ENCODE results near the gene CEACAM4. TPM values are rescaled to one million over a fixed set of nuclear protein-coding genes. Genes with fewer than 3 reads are reported as not detected.

The CEACAM4 gene
- total RNA-seq, 1 donor from 2014 or later = not detected

DNA sequence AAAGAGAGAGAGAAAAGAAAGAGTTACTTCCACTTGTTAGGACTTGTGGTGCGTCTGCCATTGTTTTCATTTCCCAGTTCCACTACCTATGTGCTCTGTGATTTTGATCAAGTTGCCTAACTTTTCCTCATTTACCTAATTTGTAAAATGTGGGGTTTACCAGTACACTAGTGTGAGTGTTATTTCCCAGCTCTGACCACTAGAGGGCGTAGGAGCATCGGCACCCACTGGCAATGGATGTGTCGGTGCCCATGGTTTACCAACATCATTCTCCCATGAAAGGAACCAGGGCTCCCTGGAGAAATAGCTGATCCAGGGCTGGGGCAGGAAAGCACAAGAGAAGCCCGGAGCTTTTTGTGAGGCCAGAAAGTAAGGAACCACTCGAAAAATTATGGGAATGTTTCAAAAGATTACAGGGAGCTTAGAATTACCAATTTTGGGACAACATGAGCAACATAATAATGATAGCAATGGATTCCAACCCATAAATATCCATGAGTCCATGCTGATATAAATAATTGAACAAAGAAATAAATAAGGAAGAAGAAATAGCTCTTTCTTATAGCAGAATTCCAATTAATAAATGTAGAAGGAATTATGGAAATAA, 15.1 kb upstream of the CEACAM4 start:
- TF ChIP-seq, protein P1, sequence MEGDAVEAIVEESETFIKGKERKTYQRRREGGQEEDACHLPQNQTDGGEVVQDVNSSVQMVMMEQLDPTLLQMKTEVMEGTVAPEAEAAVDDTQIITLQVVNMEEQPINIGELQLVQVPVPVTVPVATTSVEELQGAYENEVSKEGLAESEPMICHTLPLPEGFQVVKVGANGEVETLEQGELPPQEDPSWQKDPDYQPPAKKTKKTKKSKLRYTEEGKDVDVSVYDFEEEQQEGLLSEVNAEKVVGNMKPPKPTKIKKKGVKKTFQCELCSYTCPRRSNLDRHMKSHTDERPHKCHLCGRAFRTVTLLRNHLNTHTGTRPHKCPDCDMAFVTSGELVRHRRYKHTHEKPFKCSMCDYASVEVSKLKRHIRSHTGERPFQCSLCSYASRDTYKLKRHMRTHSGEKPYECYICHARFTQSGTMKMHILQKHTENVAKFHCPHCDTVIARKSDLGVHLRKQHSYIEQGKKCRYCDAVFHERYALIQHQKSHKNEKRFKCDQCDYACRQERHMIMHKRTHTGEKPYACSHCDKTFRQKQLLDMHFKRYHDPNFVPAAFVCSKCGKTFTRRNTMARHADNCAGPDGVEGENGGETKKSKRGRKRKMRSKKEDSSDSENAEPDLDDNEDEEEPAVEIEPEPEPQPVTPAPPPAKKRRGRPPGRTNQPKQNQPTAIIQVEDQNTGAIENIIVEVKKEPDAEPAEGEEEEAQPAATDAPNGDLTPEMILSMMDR (IDR thresholded peaks at IDR 0.05; ENCODE audit: partially characterized antibody, unreplicated experiment) = peak; percentile 98
- DNase-seq = peak; percentile 76
- H3K9me3 Mint-ChIP-seq (ENCODE audit: unreplicated experiment) = no peaks in the 10 kb centered on the region
- no peaks in the 10 kb centered on the region for H3K36me3 Mint-ChIP-seq (ENCODE audit: unreplicated experiment)
- no peak overlapping the region for H3K4me3 Mint-ChIP-seq (ENCODE audit: unreplicated experiment)
- no peak overlapping the region for H3K27ac Mint-ChIP-seq (ENCODE audit: unreplicated experiment)
- no peaks in the 10 kb centered on the region for H3K27me3 Mint-ChIP-seq (ENCODE audit: unreplicated experiment)
- no peaks in the 10 kb centered on the region for H3K4me1 Mint-ChIP-seq (ENCODE audit: low read depth, unreplicated experiment)

DNA sequence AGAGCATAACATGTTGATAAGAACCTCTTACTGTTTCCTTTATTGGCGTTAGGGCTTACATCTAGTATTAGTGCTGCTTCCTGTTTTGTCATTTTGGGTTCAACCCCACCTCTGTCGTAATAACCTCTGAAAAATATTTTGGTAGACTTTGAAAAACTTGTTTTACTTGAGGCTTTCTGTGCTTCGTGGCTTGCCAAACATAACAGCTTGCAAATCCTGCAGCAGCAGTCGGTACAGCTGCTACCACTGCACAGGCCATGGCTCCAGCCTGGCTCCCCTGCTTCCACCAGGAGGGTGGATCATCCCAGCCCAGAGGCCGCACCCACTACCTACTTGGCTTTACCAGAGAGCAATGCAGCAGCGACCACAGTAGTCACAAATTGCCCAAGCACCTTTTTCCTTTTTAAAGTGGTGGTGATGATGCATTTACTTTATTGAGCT, 11.8 kb upstream of the CEACAM4 start:
- DNase-seq = no peak
- Mint-ChIP-seq H3K4me1 (ENCODE audit: low read depth, unreplicated experiment) (no peaks in the 10 kb centered on the region), H3K27ac (ENCODE audit: unreplicated experiment) (no peak overlapping the region), H3K36me3 (ENCODE audit: unreplicated experiment) (no peaks in the 10 kb centered on the region), H3K9me3 (ENCODE audit: unreplicated experiment) (peaks cover 8% of the 10 kb centered on the region), H3K27me3 (ENCODE audit: unreplicated experiment) (peaks cover 2% of the 10 kb centered on the region), H3K4me3 (ENCODE audit: unreplicated experiment) (no peak overlapping the region)
- TF ChIP-seq, protein P1 (IDR thresholded peaks at IDR 0.05; ENCODE audit: partially characterized antibody, unreplicated experiment) = no peak

DNA sequence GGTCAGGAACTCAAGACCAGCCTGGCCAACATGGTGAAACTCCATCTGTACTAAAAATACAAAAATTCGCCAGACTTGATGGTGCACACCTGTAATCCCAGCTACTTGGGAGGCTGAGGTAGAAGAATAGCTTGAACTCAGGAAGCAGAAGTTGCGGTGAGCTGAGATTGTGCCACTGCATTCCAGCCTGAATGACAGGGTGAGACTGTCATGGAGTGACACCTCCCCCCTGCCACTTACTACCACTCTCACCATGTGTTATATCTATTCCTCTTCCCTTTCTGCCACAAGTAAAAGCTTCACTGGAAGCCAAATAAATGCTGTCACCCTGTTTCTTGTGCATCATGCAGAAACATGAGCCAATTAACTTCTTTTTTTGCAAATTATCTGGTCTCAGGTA, 10.6 kb upstream of the CEACAM4 start:
- no peaks in the 10 kb centered on the region for H3K36me3 Mint-ChIP-seq (ENCODE audit: unreplicated experiment)
- peaks cover 8% of the 10 kb centered on the region for H3K9me3 Mint-ChIP-seq (ENCODE audit: unreplicated experiment)

DNA sequence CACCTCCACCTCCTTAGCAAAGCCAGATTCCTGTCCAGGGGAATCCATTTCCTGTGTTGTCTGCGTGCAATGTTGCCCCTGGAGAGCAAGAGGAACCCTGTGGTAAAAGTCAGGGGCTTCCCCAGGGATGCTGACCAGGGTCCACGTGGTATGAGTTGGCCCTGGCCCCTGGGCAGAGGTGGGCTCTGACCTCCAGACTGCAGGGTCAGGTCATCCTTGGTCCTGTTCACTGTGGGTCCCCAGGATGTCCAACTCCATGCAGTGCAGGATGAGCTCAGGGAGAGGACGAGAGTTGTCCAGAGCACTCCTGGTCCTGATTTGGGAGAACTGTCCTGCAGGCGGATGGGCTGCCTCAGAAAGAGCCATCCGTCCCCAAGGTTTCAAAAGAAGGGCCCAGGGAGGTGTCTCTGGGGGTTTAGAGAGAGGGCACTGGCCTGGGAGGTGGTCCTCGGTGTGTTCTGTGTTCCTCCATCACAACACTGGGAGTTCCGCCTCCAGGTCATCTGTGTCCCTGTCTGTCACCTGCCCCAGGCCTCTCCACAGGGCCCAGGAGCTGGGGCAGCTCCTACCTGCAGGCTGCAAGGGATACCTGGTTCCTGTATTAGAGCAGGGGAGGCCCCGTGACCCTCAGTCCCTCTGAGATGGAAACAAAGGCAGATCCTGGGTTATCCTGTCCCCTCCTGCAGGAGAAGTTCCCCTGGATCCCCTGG, 1.2 kb upstream of the CEACAM4 start:
- peaks cover 2% of the 10 kb centered on the region for H3K9me3 Mint-ChIP-seq (ENCODE audit: unreplicated experiment)

More for the DNA sequence above, 10.6 kb upstream of the CEACAM4 start:
- TF ChIP-seq, protein P1 (IDR thresholded peaks at IDR 0.05; ENCODE audit: partially characterized antibody, unreplicated experiment) = no peak
- Mint-ChIP-seq H3K27me3 (ENCODE audit: unreplicated experiment) (peaks cover 2% of the 10 kb centered on the region), H3K4me1 (ENCODE audit: low read depth, unreplicated experiment) (no peaks in the 10 kb centered on the region), H3K27ac (ENCODE audit: unreplicated experiment) (no peak overlapping the region), H3K4me3 (ENCODE audit: unreplicated experiment) (no peak overlapping the region)
- DNase-seq = no peak

More for the DNA sequence above, 1.2 kb upstream of the CEACAM4 start:
- no peak overlapping the region for H3K4me3 Mint-ChIP-seq (ENCODE audit: unreplicated experiment)
- DNase-seq = no peak
- H3K27me3 Mint-ChIP-seq (ENCODE audit: unreplicated experiment) = no peaks in the 10 kb centered on the region
- H3K36me3 Mint-ChIP-seq (ENCODE audit: unreplicated experiment) = peaks cover 6% of the 10 kb centered on the region
- H3K4me1 Mint-ChIP-seq (ENCODE audit: low read depth, unreplicated experiment) = no peaks in the 10 kb centered on the region
- TF ChIP-seq, protein P1 (IDR thresholded peaks at IDR 0.05; ENCODE audit: partially characterized antibody, unreplicated experiment) = no peak
- no peak overlapping the region for H3K27ac Mint-ChIP-seq (ENCODE audit: unreplicated experiment)

All from glutamatergic neuron (in vitro differentiated cells).